NCI-H526 treated with DMSO at 0.1 percent for 48 hours (cell line): ENCODE measurements around the gene PCDHB7.
A peak's percentile ranks its signal among the peaks of the same experiment; 100 is the strongest.
"Not testable (repeated sequence)": the region's sequence is repeated elsewhere in the genome, so short reads cannot be mapped to it uniquely, and the experiment has no call there.

Experiments used
- DNase-seq: peaks from one replicate; lab custom pipeline; 2025; lab: John Stamatoyannopoulos, UW

The PCDHB7 gene

DNA sequence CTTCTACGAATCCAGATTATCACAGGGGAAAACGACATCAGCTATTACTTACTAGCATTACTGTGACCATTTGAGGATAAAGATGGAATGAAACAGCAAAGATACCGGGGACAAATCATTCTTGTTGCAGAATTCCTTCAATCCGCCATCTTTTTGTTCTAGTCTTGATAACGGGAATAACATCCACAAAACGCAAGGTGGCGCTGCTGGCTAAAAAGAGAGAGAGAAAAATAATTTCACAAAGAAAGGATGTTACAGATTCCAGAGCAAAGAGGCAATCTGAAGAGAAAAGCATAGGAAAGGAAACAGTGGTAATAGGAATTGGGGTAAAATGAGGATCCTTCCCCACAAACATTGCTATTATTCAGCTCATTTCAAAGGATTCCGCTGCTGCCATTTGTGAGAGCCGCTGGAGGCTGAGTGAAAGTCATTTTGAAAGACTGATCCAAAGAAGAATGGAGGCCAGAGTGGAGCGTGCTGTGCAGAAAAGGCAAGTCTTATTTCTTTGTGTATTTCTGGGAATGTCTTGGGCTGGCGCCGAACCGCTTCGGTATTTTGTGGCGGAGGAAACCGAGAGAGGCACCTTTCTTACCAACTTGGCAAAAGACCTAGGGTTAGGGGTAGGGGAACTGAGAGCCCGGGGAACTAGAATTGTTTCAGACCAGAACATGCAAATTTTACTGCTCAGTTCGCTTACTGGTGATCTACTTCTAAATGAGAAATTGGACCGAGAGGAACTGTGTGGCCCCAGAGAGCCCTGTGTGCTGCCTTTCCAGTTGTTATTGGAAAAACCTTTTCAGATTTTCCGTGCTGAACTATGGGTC, at the start of gene PCDHB7:
TSS of gene PCDHB7 (plus strand) at position 264 of the 824 bp plus-strand sequence. CDS start at position 456, 192 bp downstream.
- DNase-seq, result peak; percentile 11

DNA sequence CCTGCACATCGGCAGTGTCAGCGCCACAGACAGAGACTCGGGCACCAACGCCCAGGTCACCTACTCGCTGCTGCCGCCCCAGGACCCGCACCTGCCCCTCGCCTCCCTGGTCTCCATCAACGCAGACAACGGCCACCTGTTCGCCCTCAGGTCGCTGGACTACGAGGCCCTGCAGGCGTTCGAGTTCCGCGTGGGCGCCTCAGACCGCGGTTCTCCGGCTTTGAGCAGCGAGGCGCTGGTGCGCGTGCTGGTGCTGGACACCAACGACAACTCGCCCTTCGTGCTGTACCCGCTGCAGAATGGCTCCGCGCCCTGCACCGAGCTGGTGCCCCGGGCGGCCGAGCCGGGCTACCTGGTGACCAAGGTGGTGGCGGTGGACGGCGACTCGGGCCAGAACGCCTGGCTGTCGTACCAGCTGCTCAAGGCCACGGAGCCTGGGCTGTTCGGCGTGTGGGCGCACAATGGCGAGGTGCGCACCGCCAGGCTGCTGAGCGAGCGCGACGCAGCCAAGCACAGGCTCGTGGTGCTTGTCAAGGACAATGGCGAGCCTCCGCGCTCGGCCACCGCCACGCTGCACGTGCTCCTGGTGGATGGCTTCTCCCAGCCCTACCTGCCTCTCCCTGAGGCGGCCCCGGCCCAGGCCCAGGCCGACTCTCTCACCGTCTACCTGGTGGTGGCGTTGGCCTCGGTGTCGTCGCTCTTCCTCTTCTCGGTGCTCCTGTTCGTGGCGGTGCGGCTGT, 48.9 kb upstream of the PCDHB7 start:
- not testable (repeated sequence) for DNase-seq

DNA sequence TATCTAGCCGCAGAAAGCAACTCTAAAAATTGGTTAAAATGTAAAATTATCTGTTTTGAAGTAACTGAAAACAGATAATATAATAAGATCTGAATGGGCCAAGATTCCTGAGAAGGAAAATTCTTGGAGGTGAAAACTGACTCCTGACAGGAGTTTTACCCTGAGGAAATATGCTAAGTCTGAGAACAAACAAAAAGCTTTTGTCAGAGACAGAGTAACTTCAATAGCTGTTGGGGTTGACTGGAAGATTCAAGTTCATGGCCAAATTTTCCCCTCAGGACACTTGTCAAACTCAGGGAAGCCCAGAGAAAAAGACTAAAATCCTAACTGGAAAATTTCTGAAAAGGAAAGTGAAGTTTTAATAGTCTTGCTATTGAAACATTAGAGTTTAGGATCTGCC, 45.1 kb upstream of the PCDHB7 start:
- no peak for DNase-seq

- DNase-seq, result peak; percentile 1
Observed at GRCh38 chr5:141135030-141135717, 37.3 kb upstream of the PCDHB7 start, which contains the start of gene PCDHB5. TSS of gene PCDHB5 (plus strand) at chr5:141135206. CDS start at chr5:141135435, 229 bp downstream.

DNA sequence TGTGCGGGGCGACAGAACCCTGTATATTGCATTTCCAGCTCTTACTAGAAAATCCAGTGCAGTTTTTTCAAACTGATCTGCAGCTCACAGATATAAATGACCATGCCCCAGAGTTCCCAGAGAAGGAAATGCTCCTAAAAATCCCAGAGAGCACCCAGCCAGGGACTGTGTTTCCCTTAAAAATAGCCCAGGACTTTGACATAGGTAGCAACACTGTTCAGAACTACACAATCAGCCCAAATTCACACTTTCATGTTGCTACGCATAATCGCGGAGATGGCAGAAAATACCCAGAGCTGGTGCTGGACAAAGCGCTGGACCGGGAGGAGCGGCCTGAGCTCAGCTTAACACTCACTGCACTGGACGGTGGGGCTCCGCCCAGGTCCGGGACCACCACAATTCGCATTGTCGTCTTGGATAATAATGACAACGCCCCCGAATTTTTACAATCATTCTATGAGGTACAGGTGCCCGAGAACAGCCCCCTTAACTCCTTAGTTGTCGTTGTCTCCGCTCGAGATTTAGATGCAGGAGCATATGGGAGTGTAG, 36.7 kb upstream of the PCDHB7 start:
- DNase-seq, result no peak

- DNase-seq, result not testable (repeated sequence)
Observed at GRCh38 chr5:141137346-141137745, 35.1 kb upstream of the PCDHB7 start.

DNA sequence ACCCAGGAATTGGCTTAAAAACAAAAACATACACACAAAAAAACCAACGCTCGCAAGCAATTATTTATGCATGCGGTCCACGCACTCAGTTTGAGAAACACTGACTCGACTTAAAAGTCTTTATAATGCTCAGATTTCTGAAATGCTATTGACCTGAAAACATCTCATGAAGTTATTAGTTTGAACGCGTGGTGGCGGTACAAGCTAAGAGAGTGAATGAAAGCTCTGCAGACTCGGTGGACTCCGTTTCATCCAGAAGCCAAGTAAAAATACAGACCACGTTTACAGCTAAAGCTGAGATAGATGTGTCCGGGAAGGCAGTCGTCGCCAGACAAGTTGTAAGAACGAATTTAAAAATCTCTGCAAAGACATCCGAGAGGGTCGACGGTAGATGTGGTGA, 22.6 kb upstream of the PCDHB7 start, which contains the start of gene PCDHB6:
TSS of gene PCDHB6 (plus strand) at position 246 of the 400 bp plus-strand sequence. CDS start 201 bp downstream, outside the sequence.
- DNase-seq, result no peak

- no peak for DNase-seq
Observed at GRCh38 chr5:141150224-141150992, 22.0 kb upstream of the PCDHB7 start.

DNA sequence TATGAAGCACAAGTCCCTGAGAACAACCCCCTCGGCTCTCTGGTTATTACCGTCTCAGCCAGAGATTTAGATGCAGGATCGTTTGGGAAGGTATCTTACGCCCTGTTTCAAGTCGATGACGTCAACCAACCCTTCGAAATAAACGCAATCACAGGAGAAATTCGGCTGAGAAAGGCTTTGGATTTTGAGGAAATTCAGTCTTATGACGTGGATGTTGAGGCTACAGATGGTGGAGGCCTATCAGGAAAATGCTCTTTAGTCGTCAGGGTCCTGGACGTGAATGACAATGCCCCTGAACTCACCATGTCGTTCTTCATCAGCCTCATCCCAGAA, 21.5 kb upstream of the PCDHB7 start:
- no peak for DNase-seq

GRCh38 chr5:141151632-141152031, 20.8 kb upstream of the PCDHB7 start:
- not testable (repeated sequence) for DNase-seq

GRCh38 chr5:141152096-141152495, 20.3 kb upstream of the PCDHB7 start:
- not testable (repeated sequence) for DNase-seq

DNA sequence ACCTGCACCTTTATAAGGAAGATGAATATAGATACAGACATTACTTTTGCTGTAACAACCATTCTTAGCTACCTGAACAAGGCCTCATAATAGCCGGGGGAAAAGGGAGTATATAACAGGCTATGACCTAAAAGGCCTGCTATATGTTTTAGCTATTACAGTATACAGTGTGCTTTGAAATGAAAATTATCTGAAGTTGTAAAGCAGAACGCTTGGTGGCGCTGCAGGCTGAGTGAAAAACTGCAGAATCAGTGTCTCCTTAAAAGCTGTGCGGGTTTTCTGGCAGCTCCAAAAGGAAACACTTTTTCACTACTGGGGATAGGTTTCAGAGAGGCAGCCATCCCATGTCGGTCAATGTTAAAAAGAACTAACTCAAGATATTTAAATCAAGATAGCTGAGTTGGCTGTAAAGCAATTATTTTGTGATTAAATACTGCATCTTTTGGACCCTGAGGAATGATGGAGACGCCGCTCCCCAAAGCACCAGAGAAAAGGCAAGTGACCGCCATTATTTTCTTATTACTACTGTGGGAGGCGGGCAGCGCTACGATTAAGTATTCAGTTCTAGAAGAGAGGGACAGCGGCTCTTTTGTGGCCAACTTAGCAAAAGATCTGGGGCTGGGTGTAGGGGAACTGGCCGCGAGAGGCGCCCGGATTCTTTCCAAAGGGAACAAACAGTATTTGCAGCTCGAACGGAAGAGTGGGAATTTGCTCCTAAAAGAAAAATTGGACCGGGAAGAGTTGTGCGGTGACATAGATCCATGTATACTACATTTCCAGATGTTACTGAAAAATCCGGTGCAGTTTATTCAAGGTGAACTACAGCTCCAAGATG, 16.7 kb upstream of the PCDHB7 start:
- DNase-seq, result peak; percentile 1

GRCh38 chr5:141157356-141157755, 15.1 kb upstream of the PCDHB7 start:
- DNase-seq, result not testable (repeated sequence)

GRCh38 chr5:141157901-141158300, 14.5 kb upstream of the PCDHB7 start:
- not testable (repeated sequence) for DNase-seq

GRCh38 chr5:141174291-141175104, 2.1 kb downstream of the PCDHB7 start:
- DNase-seq, result not testable (repeated sequence)

- no peak for DNase-seq
Observed at GRCh38 chr5:141175933-141176332, 3.5 kb downstream of the PCDHB7 start.

- peak; percentile 18 for DNase-seq
Observed at GRCh38 chr5:141177577-141178191, 5.2 kb downstream of the PCDHB7 start, which contains the start of gene PCDHB8. TSS of gene PCDHB8 (plus strand) at chr5:141177790. CDS start at chr5:141178035, 245 bp downstream.

GRCh38 chr5:141179371-141179770, 6.9 kb downstream of the PCDHB7 start:
- DNase-seq, result not testable (repeated sequence)

DNA sequence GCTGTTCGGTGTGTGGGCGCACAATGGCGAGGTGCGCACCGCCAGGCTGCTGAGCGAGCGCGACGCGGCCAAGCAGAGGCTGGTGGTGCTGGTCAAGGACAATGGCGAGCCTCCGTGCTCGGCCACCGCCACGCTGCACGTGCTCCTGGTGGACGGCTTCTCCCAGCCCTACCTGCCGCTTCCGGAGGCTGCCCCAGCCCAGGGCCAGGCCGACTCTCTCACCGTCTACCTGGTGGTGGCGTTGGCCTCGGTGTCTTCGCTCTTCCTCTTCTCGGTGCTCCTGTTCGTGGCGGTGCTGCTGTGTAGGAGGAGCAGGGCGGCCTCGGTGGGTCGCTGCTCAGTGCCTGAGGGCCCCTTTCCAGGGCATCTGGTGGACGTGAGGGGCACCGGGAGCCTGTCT, 7.4 kb downstream of the PCDHB7 start:
- not testable (repeated sequence) for DNase-seq
